Hematopoietic multipotent progenitor cell treated with erythropoietin and hydrocortisone succinate and interleukin-3 and kit ligand, for 8 days (in vitro differentiated cells): ENCODE data around the gene OPA3.
"Not testable (repeated sequence)": the region's sequence is repeated elsewhere in the genome, so short reads cannot be mapped to it uniquely, and the experiment has no call there.

ENCODE experiments used
- DNase-seq: peaks from one replicate; pipeline ENCODE4 v3.0.0-alpha.2; 2015

Gene OPA3

GRCh38 chr19:45517641-45518468 is 66.7 kb downstream of the OPA3 start:
- DNase-seq = no peak

GRCh38 chr19:45517238-45517637 is 67.4 kb downstream of the OPA3 start:
- DNase-seq = no peak

GRCh38 chr19:45515807-45516401 is 68.7 kb downstream of the OPA3 start:
- no peak for DNase-seq

- DNase-seq = no peak
These were observed 69.4 kb downstream of the OPA3 start for GRCh38 chr19:45515081-45515624.

- no peak for DNase-seq
These were observed 70.1 kb downstream of the OPA3 start for GRCh38 chr19:45514376-45515051.

- DNase-seq = no peak
These were observed 71.6 kb downstream of the OPA3 start for GRCh38 chr19:45512881-45513483.

GRCh38 chr19:45511074-45511473 is 73.5 kb downstream of the OPA3 start:
- no peak for DNase-seq

- DNase-seq = not testable (repeated sequence)
These were observed 74.2 kb downstream of the OPA3 start for GRCh38 chr19:45510352-45510751.

- DNase-seq = no peak
These were observed 74.9 kb downstream of the OPA3 start for GRCh38 chr19:45509692-45510015.

- DNase-seq = peak; percentile 52
These were observed 75.5 kb downstream of the OPA3 start for GRCh38 chr19:45508861-45509691.

GRCh38 chr19:45508417-45508860 is 76.2 kb downstream of the OPA3 start:
- DNase-seq = no peak

- DNase-seq = no peak
These were observed 76.7 kb downstream of the OPA3 start for GRCh38 chr19:45507872-45508416.

GRCh38 chr19:45506989-45507871 is 77.4 kb downstream of the OPA3 start, which contains the start of gene VASP:
TSS of gene VASP (plus strand) at chr19:45507479. CDS start at chr19:45507772, 293 bp downstream.
- peak; percentile 92 for DNase-seq

- peak; percentile 91 for DNase-seq
These were observed 78.2 kb downstream of the OPA3 start for GRCh38 chr19:45506246-45506988.

- DNase-seq = no peak
These were observed 78.7 kb downstream of the OPA3 start for GRCh38 chr19:45505996-45506245.

- no peak for DNase-seq
These were observed 79.2 kb downstream of the OPA3 start for GRCh38 chr19:45505151-45505995.

GRCh38 chr19:45503909-45504308 is 80.7 kb downstream of the OPA3 start:
- no peak for DNase-seq

GRCh38 chr19:45502111-45502510 is 82.5 kb downstream of the OPA3 start:
- DNase-seq = no peak

GRCh38 chr19:45501730-45502014 is 82.9 kb downstream of the OPA3 start:
- no peak for DNase-seq
